ENCODE measurements around the gene PRTFDC1. TPM values are rescaled to one million over a fixed set of nuclear protein-coding genes. Genes with fewer than 3 reads are reported as not detected.

The PRTFDC1 gene
- total RNA-seq, 5 donors from 2014 or later (not counting 1 experiment from before 2014, with no cell fraction given) = 0.43 to 1.5 (median 0.76) TPM

- DNase-seq (no peak), ATAC-seq (replicated peaks in 1 of 4) (no peak)
- Histone ChIP-seq H3K27ac (ENCODE audit: low read length) (peak overlapping the region; percentile 37), H3K9me3 (no peaks in the 10 kb centered on the region), H3K4me1 (ENCODE audit: control insufficient read depth in 1 of 2, extremely low read depth in 1 of 2, insufficient read depth in 2 of 2, low read length in 2 of 2) (peaks cover 20 to 77% of the 10 kb centered on the region in 2 experiments), H3K36me3 (ENCODE audit: control insufficient read depth in 2 of 2, extremely low read depth in 1 of 2, insufficient read depth in 1 of 2, low read length in 1 of 2) (no peaks in the 10 kb centered on the region), H3K27me3 (replicated peaks in 1 of 2; ENCODE audit: control insufficient read depth in 2 of 2, extremely low read depth in 1 of 2, insufficient read depth in 2 of 2, low read length in 1 of 2) (no peaks in the 10 kb centered on the region), H3K4me3 (ENCODE audit: control insufficient read depth in 1 of 2, extremely low read depth in 1 of 2, low read length in 1 of 2) (no peak overlapping the region)
- H3K27ac Mint-ChIP-seq = peak overlapping the region; percentile 72 to 81
- peaks cover 76 to 87% (median 85%) of the 10 kb centered on the region in 3 donors for H3K4me1 Mint-ChIP-seq
- CTCF ChIA-PET = interaction anchor here (0.6 to 0.7 kb wide), 3 partner anchors 9 to 106 kb away, joined by 3 read pairs; no protein-coding TSS in a partner anchor
- POLR2A ChIA-PET = no interaction called here
- peaks cover 0 to 5% (median 0%) of the 10 kb centered on the region in 3 donors for H3K9me3 Mint-ChIP-seq
- no peak overlapping the region for H3K4me3 Mint-ChIP-seq
- H3K27me3 Mint-ChIP-seq = no peaks in the 10 kb centered on the region
- peaks cover 3% of the 10 kb centered on the region for H3K36me3 Mint-ChIP-seq
- no CpG with 5 or more reads among the region's 1 CpG for WGBS (ENCODE audit: insufficient coverage)
Observed at GRCh38 chr10:24884793-24885192, 67.6 kb downstream of the PRTFDC1 start.

- Mint-ChIP-seq H3K9me3 (peaks cover 0 to 2% (median 0%) of the 10 kb centered on the region in 3 donors), H3K27me3 (no peaks in the 10 kb centered on the region), H3K4me3 (no peak overlapping the region), H3K36me3 (peaks cover 3% of the 10 kb centered on the region), H3K4me1 (peaks cover 75 to 87% (median 83%) of the 10 kb centered on the region in 3 donors), H3K27ac (peak overlapping the region; percentile 72 to 81)
- WGBS (ENCODE audit: insufficient coverage) = no CpG with 5 or more reads among the region's 2 CpGs
- DNase-seq (no peak), ATAC-seq (replicated peaks in 1 of 4) (no peak)
- H3K9me3 ChIP-seq = no peaks in the 10 kb centered on the region
- peak overlapping the region; percentile 37 for H3K27ac ChIP-seq (ENCODE audit: low read length)
- CTCF ChIA-PET = interaction anchor here (0.6 to 0.7 kb wide), 4 partner anchors 10 to 106 kb away, joined by 3 to 5 read pairs (median 3); no protein-coding TSS in a partner anchor
- no peak overlapping the region for H3K4me3 ChIP-seq (ENCODE audit: control insufficient read depth in 1 of 2, extremely low read depth in 1 of 2, low read length in 1 of 2)
- H3K27me3 ChIP-seq (replicated peaks in 1 of 2; ENCODE audit: control insufficient read depth in 2 of 2, extremely low read depth in 1 of 2, insufficient read depth in 2 of 2, low read length in 1 of 2) = no peaks in the 10 kb centered on the region
- H3K4me1 ChIP-seq (ENCODE audit: control insufficient read depth in 1 of 2, extremely low read depth in 1 of 2, insufficient read depth in 2 of 2, low read length in 2 of 2) = peaks cover 20 to 77% of the 10 kb centered on the region in 2 experiments
- no peaks in the 10 kb centered on the region for H3K36me3 ChIP-seq (ENCODE audit: control insufficient read depth in 2 of 2, extremely low read depth in 1 of 2, insufficient read depth in 1 of 2, low read length in 1 of 2)
- POLR2A ChIA-PET = no interaction called here
Observed at GRCh38 chr10:24884316-24884715, 68.1 kb downstream of the PRTFDC1 start.

GRCh38 chr10:24883176-24883575 lies 69.2 kb downstream of the PRTFDC1 start:
- Mint-ChIP-seq H3K9me3 (no peaks in the 10 kb centered on the region), H3K4me3 (peak overlapping the region; percentile 6 to 58 (median 34)), H3K27me3 (no peaks in the 10 kb centered on the region), H3K36me3 (peaks cover 3% of the 10 kb centered on the region), H3K4me1 (peaks cover 67 to 75% (median 72%) of the 10 kb centered on the region in 3 donors), H3K27ac (peak overlapping the region; percentile 81 to 95)
- ATAC-seq (replicated peaks in 1 of 4) (no peak), DNase-seq (no peak)
- POLR2A ChIA-PET = no interaction called here
- H3K4me1 ChIP-seq (ENCODE audit: control insufficient read depth in 1 of 2, extremely low read depth in 1 of 2, insufficient read depth in 2 of 2, low read length in 2 of 2) = peaks cover 19 to 70% of the 10 kb centered on the region in 2 experiments
- no peaks in the 10 kb centered on the region for H3K9me3 ChIP-seq
- CTCF ChIA-PET = interaction anchor here (0.6 to 0.8 kb wide), 3 partner anchors 11 to 112 kb away, joined by 3 to 5 read pairs (median 3); no protein-coding TSS in a partner anchor
- H3K4me3 ChIP-seq (ENCODE audit: control insufficient read depth in 1 of 2, extremely low read depth in 1 of 2, low read length in 1 of 2) = no peak overlapping the region
- no peaks in the 10 kb centered on the region for H3K36me3 ChIP-seq (ENCODE audit: control insufficient read depth in 2 of 2, extremely low read depth in 1 of 2, insufficient read depth in 1 of 2, low read length in 1 of 2)
- H3K27ac ChIP-seq (ENCODE audit: low read length) = no peak overlapping the region
- WGBS (ENCODE audit: insufficient coverage) = 33% methylated on average over 1 of the region's 2 CpGs
- no peaks in the 10 kb centered on the region for H3K27me3 ChIP-seq (replicated peaks in 1 of 2; ENCODE audit: control insufficient read depth in 2 of 2, extremely low read depth in 1 of 2, insufficient read depth in 2 of 2, low read length in 1 of 2)

GRCh38 chr10:24882047-24882698 lies 70.2 kb downstream of the PRTFDC1 start:
- H3K4me1 ChIP-seq (ENCODE audit: control insufficient read depth in 1 of 2, extremely low read depth in 1 of 2, insufficient read depth in 2 of 2, low read length in 2 of 2) = peaks cover 16 to 60% of the 10 kb centered on the region in 2 experiments
- CTCF ChIA-PET = interaction anchor here in 1 of 2 donors (0.6 kb wide), 1 partner anchor 61 kb away, joined by 6 read pairs; no protein-coding TSS in a partner anchor

GRCh38 chr10:24879861-24880260 lies 72.5 kb downstream of the PRTFDC1 start:
- no peak overlapping the region for H3K27ac ChIP-seq (ENCODE audit: low read length)
- no peaks in the 10 kb centered on the region for H3K27me3 ChIP-seq (replicated peaks in 1 of 2; ENCODE audit: control insufficient read depth in 2 of 2, extremely low read depth in 1 of 2, insufficient read depth in 2 of 2, low read length in 1 of 2)
- 83% methylated on average over 1 of the region's 5 CpGs for WGBS (ENCODE audit: insufficient coverage)
- H3K4me3 ChIP-seq (ENCODE audit: control insufficient read depth in 1 of 2, extremely low read depth in 1 of 2, low read length in 1 of 2) = no peak overlapping the region
- Mint-ChIP-seq H3K36me3 (peaks cover 6% of the 10 kb centered on the region), H3K4me3 (no peak overlapping the region), H3K27ac (peak overlapping the region; percentile 3 to 18), H3K27me3 (no peaks in the 10 kb centered on the region), H3K9me3 (peaks cover 0 to 8% (median 2%) of the 10 kb centered on the region in 3 donors), H3K4me1 (peaks cover 39 to 50% (median 42%) of the 10 kb centered on the region in 3 donors)
- ChIA-PET CTCF (no interaction called here), POLR2A (interaction anchor here in 1 of 2 donors (0.7 kb wide), 1 partner anchor 93 kb away, joined by 7 read pairs; no protein-coding TSS in a partner anchor)
- H3K9me3 ChIP-seq = no peaks in the 10 kb centered on the region
- no peaks in the 10 kb centered on the region for H3K36me3 ChIP-seq (ENCODE audit: control insufficient read depth in 2 of 2, extremely low read depth in 1 of 2, insufficient read depth in 1 of 2, low read length in 1 of 2)
- ATAC-seq (replicated peaks in 1 of 4) (no peak), DNase-seq (no peak)
- peaks cover 16 to 41% of the 10 kb centered on the region in 2 experiments for H3K4me1 ChIP-seq (ENCODE audit: control insufficient read depth in 1 of 2, extremely low read depth in 1 of 2, insufficient read depth in 2 of 2, low read length in 2 of 2)

More at GRCh38 chr10:24882047-24882698, 70.2 kb downstream of the PRTFDC1 start:
- POLR2A ChIA-PET = interaction anchor here in 1 of 2 donors (0.5 kb wide), 1 partner anchor 12 kb away, joined by 3 read pairs; no protein-coding TSS in a partner anchor
- H3K4me3 Mint-ChIP-seq = peak overlapping the region; percentile 67 to 78 (median 68)
- peak overlapping the region; percentile 55 for H3K27ac ChIP-seq (ENCODE audit: low read length)
- ATAC-seq (replicated peaks in 1 of 4) (peak; percentile 85 to 89 (median 88)), DNase-seq (peak; percentile 16 to 77 (median 42))
- H3K36me3 Mint-ChIP-seq = peaks cover 3% of the 10 kb centered on the region
- peak overlapping the region; percentile 4 to 33 for H3K4me3 ChIP-seq (ENCODE audit: control insufficient read depth in 1 of 2, extremely low read depth in 1 of 2, low read length in 1 of 2)
- H3K9me3 ChIP-seq = no peaks in the 10 kb centered on the region
- peaks cover 57 to 66% (median 62%) of the 10 kb centered on the region in 3 donors for H3K4me1 Mint-ChIP-seq
- no peaks in the 10 kb centered on the region for H3K27me3 ChIP-seq (replicated peaks in 1 of 2; ENCODE audit: control insufficient read depth in 2 of 2, extremely low read depth in 1 of 2, insufficient read depth in 2 of 2, low read length in 1 of 2)
- H3K36me3 ChIP-seq (ENCODE audit: control insufficient read depth in 2 of 2, extremely low read depth in 1 of 2, insufficient read depth in 1 of 2, low read length in 1 of 2) = no peaks in the 10 kb centered on the region
- no peaks in the 10 kb centered on the region for H3K27me3 Mint-ChIP-seq
- no peaks in the 10 kb centered on the region for H3K9me3 Mint-ChIP-seq
- whole genome bisulfite sequencing (ENCODE audit: insufficient coverage) = 17% methylated on average over 9 of the region's 11 CpGs
- peak overlapping the region; percentile 96 to 97 for H3K27ac Mint-ChIP-seq

GRCh38 chr10:24874133-24874532 lies 78.3 kb downstream of the PRTFDC1 start:
- H3K27ac ChIP-seq (ENCODE audit: low read length) = no peak overlapping the region
- Mint-ChIP-seq H3K27me3 (no peaks in the 10 kb centered on the region), H3K4me3 (no peak overlapping the region), H3K9me3 (peaks cover 0 to 9% (median 4%) of the 10 kb centered on the region in 3 donors), H3K4me1 (peaks cover 10 to 11% (median 10%) of the 10 kb centered on the region in 3 donors), H3K36me3 (peaks cover 4% of the 10 kb centered on the region), H3K27ac (no peak overlapping the region)
- POLR2A ChIA-PET = no interaction called here
- no peaks in the 10 kb centered on the region for H3K9me3 ChIP-seq
- H3K27me3 ChIP-seq (replicated peaks in 1 of 2; ENCODE audit: control insufficient read depth in 2 of 2, extremely low read depth in 1 of 2, insufficient read depth in 2 of 2, low read length in 1 of 2) = no peaks in the 10 kb centered on the region
- DNase-seq (no peak), ATAC-seq (replicated peaks in 1 of 4) (no peak)
- no peak overlapping the region for H3K4me3 ChIP-seq (ENCODE audit: control insufficient read depth in 1 of 2, extremely low read depth in 1 of 2, low read length in 1 of 2)
- CTCF ChIA-PET = interaction anchor here (0.5 to 0.7 kb wide), 2 partner anchors 36 to 64 kb away, joined by 6 to 7 read pairs; no protein-coding TSS in a partner anchor
- peaks cover 0 to 12% of the 10 kb centered on the region in 2 experiments for H3K4me1 ChIP-seq (ENCODE audit: control insufficient read depth in 1 of 2, extremely low read depth in 1 of 2, insufficient read depth in 2 of 2, low read length in 2 of 2)
- no peaks in the 10 kb centered on the region for H3K36me3 ChIP-seq (ENCODE audit: control insufficient read depth in 2 of 2, extremely low read depth in 1 of 2, insufficient read depth in 1 of 2, low read length in 1 of 2)
